Body of pancreas (tissue), 4 donors: ENCODE data around the gene CLPTM1.

ENCODE experiments used
- POLR2A ChIP-seq, 3 donors: fragments of 450-650 bp; IDR thresholded peaks; one replicate each; pipeline ENCODE4 v1.6.1; 2016; ENCODE audit warnings: antibody characterized with exemption in 3 of 3, mild to moderate bottlenecking in 2 of 3
- TF ChIP-seq, protein P1 (sequence below), 7 experiments: fragments of 450-650 bp in 4 of 7; fragments of 200-600 bp in 3 of 7; sonication (generic) in 3 of 7; IDR thresholded peaks; one replicate each; pipeline ENCODE4 v1.5.1; 2016 to 2019; ENCODE audit warnings: antibody characterized with exemption in 7 of 7

DNA sequence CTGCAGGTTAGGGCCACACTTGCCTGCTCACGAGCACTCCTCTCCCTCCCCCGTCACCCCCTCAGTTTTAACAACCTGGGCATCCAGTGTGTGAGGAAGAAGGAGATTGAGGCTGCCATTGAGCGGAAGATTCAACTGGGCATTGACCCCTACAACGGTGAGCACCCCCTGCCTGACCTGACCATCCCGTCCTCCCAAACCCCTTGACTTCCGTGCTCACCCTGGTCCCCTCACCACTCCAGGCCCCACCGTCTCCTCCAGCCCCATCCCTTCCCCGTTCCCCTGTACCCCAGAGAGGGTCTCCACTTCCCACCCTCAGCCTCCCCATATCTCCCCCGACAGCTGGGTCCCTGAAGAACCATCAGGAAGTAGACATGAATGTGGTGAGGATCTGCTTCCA lies 70.1 kb downstream of the CLPTM1 start:
- no peak for TF ChIP-seq POLR2A (IDR thresholded peaks at IDR 0.05)
- TF ChIP-seq, protein P1, sequence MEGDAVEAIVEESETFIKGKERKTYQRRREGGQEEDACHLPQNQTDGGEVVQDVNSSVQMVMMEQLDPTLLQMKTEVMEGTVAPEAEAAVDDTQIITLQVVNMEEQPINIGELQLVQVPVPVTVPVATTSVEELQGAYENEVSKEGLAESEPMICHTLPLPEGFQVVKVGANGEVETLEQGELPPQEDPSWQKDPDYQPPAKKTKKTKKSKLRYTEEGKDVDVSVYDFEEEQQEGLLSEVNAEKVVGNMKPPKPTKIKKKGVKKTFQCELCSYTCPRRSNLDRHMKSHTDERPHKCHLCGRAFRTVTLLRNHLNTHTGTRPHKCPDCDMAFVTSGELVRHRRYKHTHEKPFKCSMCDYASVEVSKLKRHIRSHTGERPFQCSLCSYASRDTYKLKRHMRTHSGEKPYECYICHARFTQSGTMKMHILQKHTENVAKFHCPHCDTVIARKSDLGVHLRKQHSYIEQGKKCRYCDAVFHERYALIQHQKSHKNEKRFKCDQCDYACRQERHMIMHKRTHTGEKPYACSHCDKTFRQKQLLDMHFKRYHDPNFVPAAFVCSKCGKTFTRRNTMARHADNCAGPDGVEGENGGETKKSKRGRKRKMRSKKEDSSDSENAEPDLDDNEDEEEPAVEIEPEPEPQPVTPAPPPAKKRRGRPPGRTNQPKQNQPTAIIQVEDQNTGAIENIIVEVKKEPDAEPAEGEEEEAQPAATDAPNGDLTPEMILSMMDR (IDR thresholded peaks at IDR 0.05), result no peak
